ENCODE results near the gene HTRA3.

Gene HTRA3

GRCh38 chr4:8251110-8251883 lies 18.3 kb upstream of the HTRA3 start:
- Histone ChIP-seq H3K27me3 (replicated peaks; ENCODE audit: control insufficient read depth, insufficient read depth, low read length) (no peaks in the 10 kb centered on the region), H3K36me3 (ENCODE audit: control insufficient read depth, insufficient read depth, low read length, severe bottlenecking) (no peaks in the 10 kb centered on the region), H3K9me3 (ENCODE audit: control insufficient read depth, low read length) (no peaks in the 10 kb centered on the region), H3K4me1 (ENCODE audit: control insufficient read depth, insufficient read depth, low read length) (peaks cover 34% of the 10 kb centered on the region), H3K4me3 (ENCODE audit: low read length) (no peak overlapping the region), H3K9ac (ENCODE audit: low read length) (no peak overlapping the region)
- no peak for DNase-seq (ENCODE audit: low read depth)

GRCh38 chr4:8252301-8253173 lies 17.0 kb upstream of the HTRA3 start:
- H3K9me3 ChIP-seq (ENCODE audit: control insufficient read depth, low read length) = no peaks in the 10 kb centered on the region
- no peaks in the 10 kb centered on the region for H3K36me3 ChIP-seq (ENCODE audit: control insufficient read depth, insufficient read depth, low read length, severe bottlenecking)
- peaks cover 22% of the 10 kb centered on the region for H3K4me1 ChIP-seq (ENCODE audit: control insufficient read depth, insufficient read depth, low read length)
- H3K9ac ChIP-seq (ENCODE audit: low read length) = no peak overlapping the region
- DNase-seq (ENCODE audit: low read depth) = no peak
- H3K27me3 ChIP-seq (replicated peaks; ENCODE audit: control insufficient read depth, insufficient read depth, low read length) = no peaks in the 10 kb centered on the region
- H3K4me3 ChIP-seq (ENCODE audit: low read length) = no peak overlapping the region

GRCh38 chr4:8254076-8254475 lies 15.5 kb upstream of the HTRA3 start:
- peaks cover 13% of the 10 kb centered on the region for H3K4me1 ChIP-seq (ENCODE audit: control insufficient read depth, insufficient read depth, low read length)
- H3K36me3 ChIP-seq (ENCODE audit: control insufficient read depth, insufficient read depth, low read length, severe bottlenecking) = no peaks in the 10 kb centered on the region
- no peak for DNase-seq (ENCODE audit: low read depth)
- H3K27me3 ChIP-seq (replicated peaks; ENCODE audit: control insufficient read depth, insufficient read depth, low read length) = no peaks in the 10 kb centered on the region
- H3K9ac ChIP-seq (ENCODE audit: low read length) = no peak overlapping the region
- H3K9me3 ChIP-seq (ENCODE audit: control insufficient read depth, low read length) = no peaks in the 10 kb centered on the region
- H3K4me3 ChIP-seq (ENCODE audit: low read length) = no peak overlapping the region

- Histone ChIP-seq H3K4me3 (ENCODE audit: low read length) (no peak overlapping the region), H3K4me1 (ENCODE audit: control insufficient read depth, insufficient read depth, low read length) (peaks cover 22% of the 10 kb centered on the region), H3K9ac (ENCODE audit: low read length) (no peak overlapping the region), H3K36me3 (ENCODE audit: control insufficient read depth, insufficient read depth, low read length, severe bottlenecking) (no peaks in the 10 kb centered on the region), H3K27me3 (replicated peaks; ENCODE audit: control insufficient read depth, insufficient read depth, low read length) (no peaks in the 10 kb centered on the region), H3K9me3 (ENCODE audit: control insufficient read depth, low read length) (no peaks in the 10 kb centered on the region)
- peak; percentile 16 for DNase-seq (ENCODE audit: low read depth)
These were observed 13.7 kb upstream of the HTRA3 start for GRCh38 chr4:8255698-8256441.

- Histone ChIP-seq H3K36me3 (ENCODE audit: control insufficient read depth, insufficient read depth, low read length, severe bottlenecking) (no peaks in the 10 kb centered on the region), H3K9ac (ENCODE audit: low read length) (no peak overlapping the region), H3K4me1 (ENCODE audit: control insufficient read depth, insufficient read depth, low read length) (peaks cover 17% of the 10 kb centered on the region), H3K4me3 (ENCODE audit: low read length) (no peak overlapping the region), H3K9me3 (ENCODE audit: control insufficient read depth, low read length) (no peaks in the 10 kb centered on the region), H3K27me3 (replicated peaks; ENCODE audit: control insufficient read depth, insufficient read depth, low read length) (no peaks in the 10 kb centered on the region)
- DNase-seq (ENCODE audit: low read depth) = no peak
These were observed 11.7 kb upstream of the HTRA3 start for GRCh38 chr4:8257854-8258253.

- Histone ChIP-seq H3K27me3 (replicated peaks; ENCODE audit: control insufficient read depth, insufficient read depth, low read length) (no peaks in the 10 kb centered on the region), H3K9me3 (ENCODE audit: control insufficient read depth, low read length) (no peaks in the 10 kb centered on the region), H3K4me3 (ENCODE audit: low read length) (no peak overlapping the region), H3K4me1 (ENCODE audit: control insufficient read depth, insufficient read depth, low read length) (peaks cover 17% of the 10 kb centered on the region), H3K9ac (ENCODE audit: low read length) (no peak overlapping the region), H3K36me3 (ENCODE audit: control insufficient read depth, insufficient read depth, low read length, severe bottlenecking) (no peaks in the 10 kb centered on the region)
- DNase-seq (ENCODE audit: low read depth) = no peak
These were observed 10.9 kb upstream of the HTRA3 start for GRCh38 chr4:8258552-8259212.

- Histone ChIP-seq H3K4me1 (ENCODE audit: control insufficient read depth, insufficient read depth, low read length) (peaks cover 17% of the 10 kb centered on the region), H3K9ac (ENCODE audit: low read length) (no peak overlapping the region), H3K9me3 (ENCODE audit: control insufficient read depth, low read length) (no peaks in the 10 kb centered on the region), H3K27me3 (replicated peaks; ENCODE audit: control insufficient read depth, insufficient read depth, low read length) (no peaks in the 10 kb centered on the region), H3K4me3 (ENCODE audit: low read length) (no peak overlapping the region), H3K36me3 (ENCODE audit: control insufficient read depth, insufficient read depth, low read length, severe bottlenecking) (no peaks in the 10 kb centered on the region)
- no peak for DNase-seq (ENCODE audit: low read depth)
These were observed 9.7 kb upstream of the HTRA3 start for GRCh38 chr4:8259743-8260430.

GRCh38 chr4:8260656-8261111 lies 8.9 kb upstream of the HTRA3 start:
- Histone ChIP-seq H3K27me3 (replicated peaks; ENCODE audit: control insufficient read depth, insufficient read depth, low read length) (no peaks in the 10 kb centered on the region), H3K9me3 (ENCODE audit: control insufficient read depth, low read length) (no peaks in the 10 kb centered on the region), H3K4me1 (ENCODE audit: control insufficient read depth, insufficient read depth, low read length) (peaks cover 15% of the 10 kb centered on the region), H3K4me3 (ENCODE audit: low read length) (no peak overlapping the region), H3K9ac (ENCODE audit: low read length) (peak overlapping the region; percentile 64), H3K36me3 (ENCODE audit: control insufficient read depth, insufficient read depth, low read length, severe bottlenecking) (no peaks in the 10 kb centered on the region)
- DNase-seq (ENCODE audit: low read depth) = peak; percentile 29

GRCh38 chr4:8261851-8262535 lies 7.6 kb upstream of the HTRA3 start:
- no peak for DNase-seq (ENCODE audit: low read depth)
- Histone ChIP-seq H3K27me3 (replicated peaks; ENCODE audit: control insufficient read depth, insufficient read depth, low read length) (no peaks in the 10 kb centered on the region), H3K36me3 (ENCODE audit: control insufficient read depth, insufficient read depth, low read length, severe bottlenecking) (no peaks in the 10 kb centered on the region), H3K4me1 (ENCODE audit: control insufficient read depth, insufficient read depth, low read length) (peaks cover 20% of the 10 kb centered on the region), H3K9me3 (ENCODE audit: control insufficient read depth, low read length) (no peaks in the 10 kb centered on the region), H3K9ac (ENCODE audit: low read length) (no peak overlapping the region), H3K4me3 (ENCODE audit: low read length) (no peak overlapping the region)
